Keratinocyte (primary cell): ENCODE data around the gene CRELD1. TPM values are rescaled to one million over a fixed set of nuclear protein-coding genes. Genes with fewer than 3 reads are reported as not detected.

Source experiments
- DNase-seq: peaks from one replicate; pipeline ENCODE4 v3.0.0-alpha.2; 2011; ENCODE audit warnings: low read depth, missing footprints, low spot score
- FAIRE-seq: peaks from 2 replicates; lab custom pipeline; 2011; peaks lifted over from hg19 to GRCh38; lab: Jason Lieb, UNC
- H2AFZ ChIP-seq: 2 replicates; pipeline ENCODE4 v1.6.0; 2012; ENCODE audit warnings: low read length, control low read depth, inconsistent platforms; ENCODE audit not compliant: control insufficient read depth
- H3K27ac ChIP-seq: 2 replicates; pipeline ENCODE4 v1.5.1; 2011; ENCODE audit warnings: low read length; ENCODE audit not compliant: control insufficient read depth, insufficient read depth
- H3K27me3 ChIP-seq: 3 replicates; pipeline ENCODE4 v1.6.0; 2011; ENCODE audit warnings: low read length; ENCODE audit not compliant: control insufficient read depth, insufficient read depth; ENCODE audit errors: extremely low read depth
- H3K36me3 ChIP-seq, 2 experiments: 2 replicates in 1 of 2; 3 replicates in 1 of 2; pipeline ENCODE4 v1.5.1; 2011; ENCODE audit warnings: low read length in 2 of 2, mild to moderate bottlenecking in 1 of 2; ENCODE audit not compliant: control insufficient read depth in 2 of 2, insufficient read depth in 2 of 2; ENCODE audit errors: extremely low read depth in 1 of 2
- H3K4me1 ChIP-seq: 3 replicates; pipeline ENCODE4 v1.5.1; 2011; ENCODE audit warnings: low read length; ENCODE audit not compliant: control insufficient read depth, insufficient read depth; ENCODE audit errors: extremely low read depth
- H3K4me2 ChIP-seq: 3 replicates; pipeline ENCODE4 v1.6.0; 2011; ENCODE audit warnings: low read depth, low read length; ENCODE audit not compliant: control insufficient read depth, insufficient read depth; ENCODE audit errors: extremely low read depth
- H3K4me3 ChIP-seq, 3 experiments: fragments of 200-600 bp in 1 of 3; sonication (generic) in 1 of 3; 2 replicates in 2 of 3; 3 replicates in 1 of 3; pipeline ENCODE4 v1.5.1; 2011 to 2016; ENCODE audit warnings: low read length in 3 of 3, mild to moderate bottlenecking in 3 of 3, control low read depth in 2 of 3, inconsistent platforms in 1 of 3, low read depth in 1 of 3, mixed read lengths in 1 of 3, mixed run types in 1 of 3, moderate library complexity in 1 of 3; ENCODE audit not compliant: control insufficient read depth in 2 of 3, insufficient read depth in 2 of 3; ENCODE audit errors: extremely low read depth in 1 of 3
- H3K79me2 ChIP-seq: 2 replicates; pipeline ENCODE4 v1.6.0; 2012; ENCODE audit warnings: low read length; ENCODE audit not compliant: control insufficient read depth, insufficient read depth
- H3K9ac ChIP-seq: 3 replicates; pipeline ENCODE4 v1.6.0; 2011; ENCODE audit warnings: low read length; ENCODE audit not compliant: control insufficient read depth, insufficient read depth; ENCODE audit errors: extremely low read depth
- H3K9me1 ChIP-seq: 3 replicates; pipeline ENCODE4 v1.6.0; 2011; ENCODE audit warnings: low read length; ENCODE audit not compliant: control insufficient read depth, insufficient read depth; ENCODE audit errors: extremely low read depth
- H3K9me3 ChIP-seq: 2 replicates; pipeline ENCODE4 v1.5.1; 2012; ENCODE audit warnings: low read depth, low read length; ENCODE audit not compliant: control insufficient read depth
- H4K20me1 ChIP-seq: 3 replicates; pipeline ENCODE4 v1.6.0; 2011; ENCODE audit warnings: low read length; ENCODE audit not compliant: control insufficient read depth, insufficient read depth; ENCODE audit errors: extremely low read depth
- EZH2 ChIP-seq: IDR thresholded peaks from one replicate; pipeline ENCODE4 v1.6.1; 2012; ENCODE audit warnings: inconsistent platforms, mild to moderate bottlenecking, low read length, moderate library complexity
- dilution Hi-C: fragments of 300-500 bp; cut with MboI; formaldehyde crosslinking; loops from one replicate; pipeline ENCODE4 v1.7.0; 2020; ENCODE audit warnings: low sequenced_read_pairs; ENCODE audit not compliant: extremely low pct_ligation_motif_present
- polyA plus RNA-seq, 5 experiments: library from polyadenylated mRNA; depleted of rRNA in 3 of 5; stranded (reverse) in 3 of 5; stranded (forward) in 1 of 5; unstranded in 1 of 5; fragments of >200 nt; gene quantifications; 1 replicate in 1 of 5; 2 replicates in 3 of 5; 3 replicates in 1 of 5; pipeline versions ENCODE4 v1.2.1 to v1.2.3, GENCODE V29; 2011 to 2012; ENCODE audit warnings: missing spikeins in 2 of 5, low read depth in 1 of 5, low replicate concordance in 1 of 5
- small RNA-seq, 3 experiments: library from RNA; depleted of rRNA; stranded (forward); fragments of <200 nt; gene quantifications; one replicate each; pipeline ENCODE3, GENCODE V24; 2012; ENCODE audit warnings: low read depth in 3 of 3, low replicate concordance in 1 of 3; ENCODE audit not compliant: insufficient read length in 3 of 3
- TF ChIP-seq, protein P1 (sequence below), 3 experiments: IDR thresholded peaks in 1 of 3; conservative IDR thresholded peaks in 1 of 3; optimal IDR thresholded peaks in 1 of 3; 2 replicates in 2 of 3; 3 replicates in 1 of 3; pipeline versions ENCODE3 to v1.5.1; 2011; ENCODE audit warnings: low read length in 3 of 3, mild to moderate bottlenecking in 3 of 3, moderate library complexity in 2 of 3, control low read depth in 1 of 3, inconsistent platforms in 1 of 3; ENCODE audit not compliant: insufficient read depth in 2 of 3; ENCODE audit errors: extremely low read depth in 1 of 3

The CRELD1 gene
- polyA plus RNA-seq, 1 donor (not counting 4 experiments of a cell fraction or from before 2014, with no cell fraction given), result 11.2 TPM

- H3K9me3 ChIP-seq, result no peaks in the 10 kb centered on the region
- peak overlapping the region; percentile 99 for H3K4me2 ChIP-seq
- no peaks in the 10 kb centered on the region for H3K27me3 ChIP-seq
- peaks cover 49% of the 10 kb centered on the region for H3K79me2 ChIP-seq
- H3K9me1 ChIP-seq, result no peaks in the 10 kb centered on the region
- peak overlapping the region; percentile 90 for H3K27ac ChIP-seq
- H2AFZ ChIP-seq, result peak overlapping the region; percentile 84
- H3K4me1 ChIP-seq, result peaks cover 32% of the 10 kb centered on the region
- no peaks in the 10 kb centered on the region for H4K20me1 ChIP-seq
- peaks cover 0 to 4% of the 10 kb centered on the region in 2 experiments for H3K36me3 ChIP-seq
- H3K4me3 ChIP-seq, result peak overlapping the region; percentile 82 to 95 (median 89)
- peak overlapping the region; percentile 92 for H3K9ac ChIP-seq
- no peak for TF ChIP-seq EZH2
- TF ChIP-seq, protein P1, sequence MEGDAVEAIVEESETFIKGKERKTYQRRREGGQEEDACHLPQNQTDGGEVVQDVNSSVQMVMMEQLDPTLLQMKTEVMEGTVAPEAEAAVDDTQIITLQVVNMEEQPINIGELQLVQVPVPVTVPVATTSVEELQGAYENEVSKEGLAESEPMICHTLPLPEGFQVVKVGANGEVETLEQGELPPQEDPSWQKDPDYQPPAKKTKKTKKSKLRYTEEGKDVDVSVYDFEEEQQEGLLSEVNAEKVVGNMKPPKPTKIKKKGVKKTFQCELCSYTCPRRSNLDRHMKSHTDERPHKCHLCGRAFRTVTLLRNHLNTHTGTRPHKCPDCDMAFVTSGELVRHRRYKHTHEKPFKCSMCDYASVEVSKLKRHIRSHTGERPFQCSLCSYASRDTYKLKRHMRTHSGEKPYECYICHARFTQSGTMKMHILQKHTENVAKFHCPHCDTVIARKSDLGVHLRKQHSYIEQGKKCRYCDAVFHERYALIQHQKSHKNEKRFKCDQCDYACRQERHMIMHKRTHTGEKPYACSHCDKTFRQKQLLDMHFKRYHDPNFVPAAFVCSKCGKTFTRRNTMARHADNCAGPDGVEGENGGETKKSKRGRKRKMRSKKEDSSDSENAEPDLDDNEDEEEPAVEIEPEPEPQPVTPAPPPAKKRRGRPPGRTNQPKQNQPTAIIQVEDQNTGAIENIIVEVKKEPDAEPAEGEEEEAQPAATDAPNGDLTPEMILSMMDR (optimal IDR thresholded peaks at IDR 0.05 in 1 of 3, IDR thresholded peaks at IDR 0.05 in 1 of 3, conservative IDR thresholded peaks at IDR 0.05 in 1 of 3; ENCODE audit: extremely low read depth in 1 of 3, insufficient read depth in 2 of 3, low read length in 3 of 3), result no peak
- dilution Hi-C loops, result no loop called here
- DNase-seq (no peak), FAIRE-seq (no peak)
Observed at GRCh38 chr3:9986230-9986725, 52.6 kb downstream of the CRELD1 start.

DNA sequence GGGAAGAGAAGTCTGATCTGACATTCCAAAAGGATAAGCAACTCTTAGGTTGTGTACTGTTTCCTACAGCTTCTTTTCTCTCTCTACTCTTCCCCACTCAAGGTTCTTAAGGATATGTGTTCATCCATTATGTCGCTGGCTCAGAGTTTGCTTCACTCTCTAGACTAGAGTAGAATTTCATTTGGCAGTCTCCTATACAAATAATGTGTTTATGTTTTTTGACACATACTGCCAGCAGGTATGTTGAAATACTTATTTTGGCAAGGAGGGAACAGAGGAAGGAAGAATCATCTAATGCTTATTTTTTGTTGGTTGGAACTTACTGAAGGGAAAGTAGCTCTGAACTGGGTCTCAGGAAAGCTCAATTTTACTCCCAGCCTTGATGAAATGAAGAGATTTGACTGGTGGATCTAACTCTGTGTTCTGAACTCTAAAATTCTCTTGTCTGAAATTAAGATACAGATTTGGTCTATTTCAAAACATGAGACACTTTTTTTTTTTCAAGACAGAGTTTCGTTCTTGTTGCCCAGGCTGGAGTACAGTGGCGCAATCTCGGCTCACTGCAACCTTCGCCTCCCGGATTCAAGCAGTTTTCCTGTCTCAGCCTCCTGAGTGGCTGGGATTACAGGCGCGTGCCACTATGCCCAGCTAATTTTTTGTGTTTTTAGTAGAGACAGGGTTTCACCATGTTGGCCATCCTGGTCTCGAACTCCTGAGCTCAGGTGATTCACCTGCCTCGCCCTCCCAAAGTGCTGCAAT is 60.6 kb downstream of the CRELD1 start:
- no peak overlapping the region for H3K4me2 ChIP-seq
- FAIRE-seq (no peak), DNase-seq (no peak)
- no peaks in the 10 kb centered on the region for H3K4me1 ChIP-seq
- H3K27me3 ChIP-seq, result no peaks in the 10 kb centered on the region
- H3K36me3 ChIP-seq, result peaks cover 0 to 7% of the 10 kb centered on the region in 2 experiments
- dilution Hi-C loops, result no loop called here
- no peak overlapping the region for H3K9ac ChIP-seq
- peak overlapping the region; percentile 18 for H3K27ac ChIP-seq
- no peaks in the 10 kb centered on the region for H3K9me1 ChIP-seq
- H4K20me1 ChIP-seq, result no peaks in the 10 kb centered on the region
- H3K9me3 ChIP-seq, result no peaks in the 10 kb centered on the region
- peaks cover 23% of the 10 kb centered on the region for H3K79me2 ChIP-seq
- TF ChIP-seq, protein P1 (optimal IDR thresholded peaks at IDR 0.05 in 1 of 3, IDR thresholded peaks at IDR 0.05 in 1 of 3, conservative IDR thresholded peaks at IDR 0.05 in 1 of 3; ENCODE audit: extremely low read depth in 1 of 3, insufficient read depth in 2 of 3, low read length in 3 of 3), result no peak
- no peak for TF ChIP-seq EZH2
- H2AFZ ChIP-seq, result no peak overlapping the region
- no peak overlapping the region for H3K4me3 ChIP-seq

Small RNAs within 50 kb of the gene (small RNA-seq; reads per million reads assigned to genes)
- 0 reads per million in 3 experiments for gene RNU6-882P

Other genes with a start within 250 kb of the CRELD1 start
- gene CPNE9, start 230.0 kb upstream of the CRELD1 start, polyA plus RNA-seq, result not detected in 3 replicates
- gene BRPF1, start 202.1 kb upstream of the CRELD1 start, polyA plus RNA-seq, result 7.9 to 9.4 TPM (median 8.0 TPM) in 3 replicates
- 14.5 to 17.5 TPM (median 14.6 TPM) in 3 replicates for gene OGG1, start 183.9 kb upstream of the CRELD1 start, polyA plus RNA-seq
- gene CAMK1, start 163.9 kb upstream of the CRELD1 start, polyA plus RNA-seq, result 1.1 to 2.4 TPM (median 2.3 TPM) in 3 replicates
- 29.6 to 43.7 TPM (median 38.3 TPM) in 3 replicates for gene TADA3, start 141.4 kb upstream of the CRELD1 start, polyA plus RNA-seq
- 161 to 325 TPM (median 173 TPM) in 3 replicates for gene ARPC4, start 140.8 kb upstream of the CRELD1 start, polyA plus RNA-seq
- gene TTLL3, start 123.6 kb upstream of the CRELD1 start, polyA plus RNA-seq, result 11.3 to 19.1 TPM (median 11.7 TPM) in 3 replicates
- gene RPUSD3, start 89.8 kb upstream of the CRELD1 start, polyA plus RNA-seq, result 31.5 to 39.0 TPM (median 37.6 TPM) in 3 replicates
- not detected in 3 replicates for gene CIDEC, start 53.6 kb upstream of the CRELD1 start, polyA plus RNA-seq
- 45.1 to 61.1 TPM (median 48.0 TPM) in 3 replicates for gene JAGN1, start 43.2 kb upstream of the CRELD1 start, polyA plus RNA-seq
- 10.7 to 24.4 TPM (median 16.0 TPM) in 3 replicates for gene IL17RE, start 31.0 kb upstream of the CRELD1 start, polyA plus RNA-seq
- gene IL17RC, start 16.7 kb upstream of the CRELD1 start, polyA plus RNA-seq, result 6.3 to 12.7 TPM (median 7.4 TPM) in 3 replicates
- gene PRRT3, start 18.6 kb downstream of the CRELD1 start, polyA plus RNA-seq, result 0.22 to 0.49 TPM (median 0.41 TPM) in 3 replicates
- gene EMC3, start 53.0 kb downstream of the CRELD1 start, polyA plus RNA-seq, result 106 to 160 TPM (median 120 TPM) in 3 replicates
- gene FANCD2, start 92.6 kb downstream of the CRELD1 start, polyA plus RNA-seq, result 3.4 to 20.8 TPM (median 12.5 TPM) in 3 replicates
- gene FANCD2OS, start 174.4 kb downstream of the CRELD1 start, polyA plus RNA-seq, result not detected in 3 replicates
- 279 to 295 TPM (median 280 TPM) in 3 replicates for gene BRK1, start 181.8 kb downstream of the CRELD1 start, polyA plus RNA-seq
- gene VHL, start 207.9 kb downstream of the CRELD1 start, polyA plus RNA-seq, result 13.5 to 18.3 TPM (median 13.5 TPM) in 3 replicates
- gene IRAK2, start 231.1 kb downstream of the CRELD1 start, polyA plus RNA-seq, result 3.5 to 6.2 TPM (median 5.3 TPM) in 3 replicates